ENCODE measurements around the gene PCSK5.

Gene PCSK5

GRCh38 chr9:75890472-75891276 lies at the start of gene PCSK5:
Gene PCSK5, plus strand, starts transcription at chr9:75890673. Its CDS starts 509 bp downstream, at chr9:75891182.
- H3K4me2 ChIP-seq (ENCODE audit: low read depth, low read length, poor library complexity, severe bottlenecking) = no peak within 1 kb of the TSS
- no peaks in the 10 kb centered on the region for H3K79me2 ChIP-seq (ENCODE audit: insufficient read depth, low read length)
- H3F3A ChIP-seq (ENCODE audit: insufficient read depth) = no peaks in the 10 kb centered on the region
- H3K9me3 ChIP-seq (ENCODE audit: insufficient read depth, low read length) = no peaks in the 10 kb centered on the region
- H3K27ac ChIP-seq (ENCODE audit: low read depth, low read length) = no peak within 1 kb of the TSS
- H2AFZ ChIP-seq (ENCODE audit: low read depth, low read length, severe bottlenecking) = no peak within 1 kb of the TSS
- no peaks in the 10 kb centered on the region for H3K9me2 ChIP-seq (replicated peaks; ENCODE audit: insufficient read depth, low read length)
- H3K4me3 ChIP-seq (ENCODE audit: insufficient read depth, low read length, poor library complexity, severe bottlenecking) = no peak within 1 kb of the TSS
- H3K9ac ChIP-seq (ENCODE audit: low read length) = no peak within 1 kb of the TSS
- no peak for TF ChIP-seq CTCF (IDR thresholded peaks at IDR 0.05; ENCODE audit: insufficient read depth, low read length, poor library complexity, severe bottlenecking)
- TF ChIP-seq EZH2phosphoT487 (conservative IDR thresholded peaks at IDR 0.05; ENCODE audit: low read length) = no peak
- no peaks in the 10 kb centered on the region for H3K27me3 ChIP-seq (ENCODE audit: low read length)
- no peaks in the 10 kb centered on the region for H4K20me1 ChIP-seq (ENCODE audit: low read depth, low read length)
- H3K36me3 ChIP-seq (ENCODE audit: low read length) = no peaks in the 10 kb centered on the region

GRCh38 chr9:75844321-75844720 lies 46.2 kb upstream of the PCSK5 start:
- Histone ChIP-seq H3K9me3 (ENCODE audit: insufficient read depth, low read length) (no peaks in the 10 kb centered on the region), H3K9me2 (replicated peaks; ENCODE audit: insufficient read depth, low read length) (no peaks in the 10 kb centered on the region), H3K36me3 (ENCODE audit: low read length) (no peaks in the 10 kb centered on the region), H3K27ac (ENCODE audit: low read depth, low read length) (no peak overlapping the region), H3K9ac (ENCODE audit: low read length) (no peak overlapping the region), H2AFZ (ENCODE audit: low read depth, low read length, severe bottlenecking) (no peak overlapping the region), H3F3A (ENCODE audit: insufficient read depth) (no peaks in the 10 kb centered on the region), H3K27me3 (ENCODE audit: low read length) (no peaks in the 10 kb centered on the region), H3K4me3 (ENCODE audit: insufficient read depth, low read length, poor library complexity, severe bottlenecking) (no peak overlapping the region), H4K20me1 (ENCODE audit: low read depth, low read length) (no peaks in the 10 kb centered on the region), H3K79me2 (ENCODE audit: insufficient read depth, low read length) (no peaks in the 10 kb centered on the region), H3K4me2 (ENCODE audit: low read depth, low read length, poor library complexity, severe bottlenecking) (no peak overlapping the region)
- no peak for TF ChIP-seq EZH2phosphoT487 (conservative IDR thresholded peaks at IDR 0.05; ENCODE audit: low read length)
- no peak for TF ChIP-seq CTCF (IDR thresholded peaks at IDR 0.05; ENCODE audit: insufficient read depth, low read length, poor library complexity, severe bottlenecking)

- no peaks in the 10 kb centered on the region for H3K79me2 ChIP-seq (ENCODE audit: insufficient read depth, low read length)
- H3K27me3 ChIP-seq (ENCODE audit: low read length) = no peaks in the 10 kb centered on the region
- H2AFZ ChIP-seq (ENCODE audit: low read depth, low read length, severe bottlenecking) = no peak overlapping the region
- H3K9ac ChIP-seq (ENCODE audit: low read length) = no peak overlapping the region
- TF ChIP-seq CTCF (IDR thresholded peaks at IDR 0.05; ENCODE audit: insufficient read depth, low read length, poor library complexity, severe bottlenecking) (no peak), EZH2phosphoT487 (conservative IDR thresholded peaks at IDR 0.05; ENCODE audit: low read length) (no peak)
- H3K9me3 ChIP-seq (ENCODE audit: insufficient read depth, low read length) = no peaks in the 10 kb centered on the region
- H3K27ac ChIP-seq (ENCODE audit: low read depth, low read length) = no peak overlapping the region
- H3K9me2 ChIP-seq (replicated peaks; ENCODE audit: insufficient read depth, low read length) = no peaks in the 10 kb centered on the region
- H3K36me3 ChIP-seq (ENCODE audit: low read length) = no peaks in the 10 kb centered on the region
- no peaks in the 10 kb centered on the region for H4K20me1 ChIP-seq (ENCODE audit: low read depth, low read length)
- no peak overlapping the region for H3K4me2 ChIP-seq (ENCODE audit: low read depth, low read length, poor library complexity, severe bottlenecking)
- no peak overlapping the region for H3K4me3 ChIP-seq (ENCODE audit: insufficient read depth, low read length, poor library complexity, severe bottlenecking)
- no peaks in the 10 kb centered on the region for H3F3A ChIP-seq (ENCODE audit: insufficient read depth)
Observed at GRCh38 chr9:75845806-75846205, 44.7 kb upstream of the PCSK5 start.
